GM19035 (cell line): ENCODE measurements around the gene PLCG1.
A peak's percentile ranks its signal among the peaks of the same experiment; 100 is the strongest.
"Not testable (repeated sequence)": the region's sequence is repeated elsewhere in the genome, so short reads cannot be mapped to it uniquely, and the experiment has no call there.

Source experiments
- ATAC-seq: cut with Tn5 transposase; IDR thresholded peaks from one replicate; pipeline ENCODE4 v1.9.1; 2021; ENCODE audit not compliant: unreplicated experiment

PLCG1 gene

GRCh38 chr20:41124451-41125094 is 12.8 kb upstream of the PLCG1 start:
- no peak for ATAC-seq

- no peak for ATAC-seq
Measured at GRCh38 chr20:41125530-41126457, 11.5 kb upstream of the PLCG1 start.

- no peak for ATAC-seq
Measured at GRCh38 chr20:41126719-41127118, 10.6 kb upstream of the PLCG1 start.

- not testable (repeated sequence) for ATAC-seq
Measured at GRCh38 chr20:41128317-41128716, 9.0 kb upstream of the PLCG1 start.

GRCh38 chr20:41131594-41132387 is 5.6 kb upstream of the PLCG1 start:
- ATAC-seq: no peak

- not testable (repeated sequence) for ATAC-seq
Measured at GRCh38 chr20:41132388-41132775, 5.0 kb upstream of the PLCG1 start.

GRCh38 chr20:41133709-41134361 is 3.5 kb upstream of the PLCG1 start:
- ATAC-seq: peak; percentile 49

GRCh38 chr20:41134362-41135186 is 2.8 kb upstream of the PLCG1 start:
- ATAC-seq: no peak

- no peak for ATAC-seq
Measured at GRCh38 chr20:41135187-41135887, 2.0 kb upstream of the PLCG1 start.

- ATAC-seq: peak; percentile 2
Measured at GRCh38 chr20:41135888-41136679, 1.3 kb upstream of the PLCG1 start.

GRCh38 chr20:41137614-41138474 is 501 bp downstream of the PLCG1 start:
- ATAC-seq: peak; percentile 12

- ATAC-seq: no peak
Measured at GRCh38 chr20:41138475-41139226, 1.3 kb downstream of the PLCG1 start.

GRCh38 chr20:41139227-41140093 is 2.1 kb downstream of the PLCG1 start:
- ATAC-seq: no peak

GRCh38 chr20:41140226-41141133 is 3.1 kb downstream of the PLCG1 start:
- ATAC-seq: no peak
